ENCODE results near the gene PIM1.
"Not testable (repeated sequence)": the region's sequence is repeated elsewhere in the genome, so short reads cannot be mapped to it uniquely, and the experiment has no call there.

The PIM1 gene

DNA sequence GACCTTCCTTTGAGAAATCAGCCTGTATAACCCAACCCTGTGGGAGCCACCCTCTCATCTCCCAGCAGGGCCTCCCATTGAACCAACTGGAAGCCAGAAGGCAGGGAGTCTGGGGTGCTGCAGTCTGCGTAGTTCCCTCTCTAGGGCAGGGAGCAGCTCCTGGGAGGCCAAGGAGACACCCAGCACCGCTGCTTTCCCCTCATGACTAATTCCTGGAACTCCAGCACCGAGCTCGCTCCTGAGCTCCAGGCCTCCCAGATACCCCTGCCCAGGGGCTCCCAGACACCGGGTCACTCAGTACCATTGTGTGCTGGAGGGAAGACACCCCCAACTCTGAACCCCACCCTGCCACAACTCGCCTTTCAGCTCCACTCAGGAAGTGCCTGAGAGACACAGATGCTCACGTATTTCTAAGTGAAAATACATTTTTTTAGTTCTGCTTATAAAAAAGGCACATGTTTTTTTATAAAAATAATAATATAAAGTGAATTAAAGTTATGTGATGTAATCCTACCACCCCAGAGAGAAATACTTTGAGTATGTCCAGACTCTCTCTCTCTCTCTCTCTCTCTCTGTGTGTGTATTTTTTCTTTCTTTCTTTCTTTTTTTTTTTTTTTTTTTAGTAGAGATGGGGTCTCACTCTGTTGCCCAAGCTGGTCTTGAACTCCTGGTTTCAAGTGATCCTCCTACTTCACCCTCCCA, 17.5 kb downstream of the PIM1 start:
- H3K4me3 ChIP-seq (ENCODE audit: low read depth, low read length): no peak overlapping the region

DNA sequence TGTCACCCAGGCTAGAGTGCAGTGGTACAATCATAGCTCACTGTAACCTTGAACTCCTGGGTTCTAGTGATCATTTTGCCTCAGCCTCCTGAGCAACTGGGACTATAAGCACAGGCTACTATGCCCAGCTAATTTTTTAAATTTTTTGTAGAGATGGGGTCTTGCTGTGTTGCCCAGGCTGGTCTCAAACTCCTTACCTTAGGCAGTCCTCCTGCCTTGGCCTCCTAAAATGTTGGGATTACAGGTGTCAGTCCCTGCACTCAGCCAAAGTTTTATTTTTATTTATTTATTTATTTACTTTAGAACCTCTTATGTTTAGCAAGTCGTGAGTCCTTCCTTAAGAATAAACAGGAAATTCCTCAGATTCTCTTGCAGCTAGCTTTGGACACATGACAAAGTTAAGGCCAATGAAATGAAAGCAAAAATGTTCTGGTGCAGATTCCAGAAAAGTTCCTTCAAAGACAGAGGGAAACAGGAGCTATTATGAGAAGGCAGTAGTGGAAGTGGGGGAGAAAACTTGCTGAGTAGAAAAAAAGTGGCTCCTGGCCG, 19.1 kb downstream of the PIM1 start:
- H3K4me3 ChIP-seq (ENCODE audit: low read depth, low read length): no peak overlapping the region

DNA sequence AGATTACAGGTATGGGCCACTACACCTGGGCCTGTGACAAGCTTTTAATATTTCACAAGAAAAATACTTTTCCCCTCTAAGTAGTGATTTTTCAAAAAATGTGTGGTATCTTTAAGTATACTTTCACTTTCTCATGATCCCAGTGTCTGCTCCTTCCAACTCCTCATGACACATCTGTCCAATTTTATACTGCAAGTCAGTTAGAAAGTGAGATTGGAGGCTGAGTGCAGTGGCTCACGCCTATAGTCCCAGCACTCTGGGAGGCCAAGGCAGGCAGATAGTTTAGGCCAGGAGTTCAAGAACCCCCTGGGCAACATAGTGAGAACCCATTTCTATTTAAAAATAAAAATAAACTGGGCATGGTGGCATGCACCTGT, 20.2 kb downstream of the PIM1 start:
- no peak overlapping the region for H3K4me3 ChIP-seq (ENCODE audit: low read depth, low read length)

DNA sequence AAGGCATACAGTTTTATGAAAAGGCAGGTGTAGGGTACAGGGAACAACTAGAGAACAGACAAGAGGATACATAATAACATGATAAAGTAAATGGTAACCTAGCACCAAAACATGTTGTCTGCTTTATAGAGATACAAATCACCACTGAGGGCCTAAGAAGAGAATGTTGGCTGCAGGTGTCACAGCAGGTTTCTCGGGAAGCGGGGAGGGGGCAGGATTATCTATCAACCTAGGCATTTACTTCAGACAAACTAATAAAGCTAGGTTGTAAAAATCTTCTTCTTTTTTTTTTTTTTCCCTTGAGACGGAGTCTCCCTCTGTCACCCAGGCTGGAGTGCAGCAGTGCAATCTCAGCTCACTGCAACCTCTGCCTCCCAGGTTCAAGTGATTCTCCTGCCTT, 22.7 kb downstream of the PIM1 start:
- H3K4me3 ChIP-seq (ENCODE audit: low read depth, low read length): no peak overlapping the region

DNA sequence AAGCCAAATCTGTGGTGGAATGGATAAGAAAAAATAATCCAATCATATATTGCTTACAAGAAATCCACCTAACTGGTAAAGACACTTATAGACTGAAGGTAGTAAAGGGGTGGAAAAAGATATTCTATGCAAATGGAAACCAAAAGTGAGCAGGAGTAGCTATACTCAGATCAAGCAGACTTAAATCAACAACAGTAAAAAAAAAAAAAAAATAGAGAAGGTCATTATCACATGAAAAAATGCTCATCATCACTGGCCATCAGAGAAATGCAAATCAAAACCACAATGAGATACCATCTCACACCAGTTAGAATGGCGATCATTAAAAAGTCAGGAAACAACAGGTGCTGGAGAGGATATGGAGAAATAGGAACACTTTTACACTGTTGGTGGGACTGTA, 24.9 kb downstream of the PIM1 start:
- not testable (repeated sequence) for H3K4me3 ChIP-seq (ENCODE audit: low read depth, low read length)

DNA sequence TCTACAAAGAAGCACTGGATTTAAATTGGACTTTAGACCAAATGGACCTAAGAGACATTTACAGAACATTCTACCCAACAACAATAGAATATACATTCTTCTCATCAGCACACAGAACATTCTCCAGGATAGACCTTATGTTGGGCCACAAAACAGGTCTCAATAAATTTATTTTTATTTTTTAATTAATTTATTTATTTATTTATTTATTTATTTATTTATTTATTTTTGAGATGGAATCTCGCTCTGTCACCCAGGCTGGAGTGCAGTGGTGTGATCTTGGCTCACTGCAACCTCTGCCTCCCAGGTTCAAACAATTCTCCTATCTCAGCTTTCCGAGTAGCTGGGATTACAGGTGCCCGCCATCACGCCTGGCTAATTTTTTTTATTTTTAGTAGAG, 26.5 kb downstream of the PIM1 start:
- H3K4me3 ChIP-seq (ENCODE audit: low read depth, low read length): not testable (repeated sequence)

DNA sequence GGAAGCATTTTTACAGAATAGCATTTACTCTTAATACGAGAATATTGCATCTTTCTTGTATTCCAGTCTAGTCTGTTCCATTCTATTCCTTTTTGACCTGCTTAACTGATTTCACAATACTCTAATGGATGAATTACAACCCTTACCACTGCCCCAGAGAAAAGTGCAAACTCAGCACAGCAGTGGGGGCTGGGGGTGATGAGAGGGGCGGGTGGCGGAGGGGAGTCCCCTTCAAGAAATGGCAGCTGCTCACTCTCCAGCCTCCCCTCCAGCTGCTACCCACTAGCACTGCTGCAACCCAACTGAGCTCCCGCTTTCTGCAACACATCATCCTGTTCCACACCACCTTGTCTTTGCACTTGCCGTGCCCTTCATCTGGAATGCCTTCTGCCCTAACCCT, 30.1 kb downstream of the PIM1 start:
- no peak overlapping the region for H3K4me3 ChIP-seq (ENCODE audit: low read depth, low read length)

DNA sequence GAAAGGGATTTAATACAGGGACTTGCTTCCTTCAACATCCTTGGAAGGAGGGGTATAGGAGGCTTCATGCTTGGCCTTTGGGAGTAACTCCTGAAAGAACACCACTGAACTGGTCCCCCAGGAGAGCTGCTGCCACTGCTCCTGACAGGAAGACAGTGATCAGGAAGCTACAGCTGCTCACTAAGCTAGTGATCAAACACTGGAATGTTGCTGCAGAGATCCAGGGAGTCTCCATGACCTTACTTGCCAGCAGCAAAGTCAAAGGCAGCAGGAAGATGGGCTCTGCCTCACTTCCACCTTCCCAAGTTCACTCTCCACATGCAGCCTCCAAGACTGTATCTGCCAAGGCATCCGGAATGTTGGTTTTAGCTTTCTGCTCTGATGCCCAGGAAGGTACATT, 31.8 kb downstream of the PIM1 start:
- H3K4me3 ChIP-seq (ENCODE audit: low read depth, low read length): no peak overlapping the region

DNA sequence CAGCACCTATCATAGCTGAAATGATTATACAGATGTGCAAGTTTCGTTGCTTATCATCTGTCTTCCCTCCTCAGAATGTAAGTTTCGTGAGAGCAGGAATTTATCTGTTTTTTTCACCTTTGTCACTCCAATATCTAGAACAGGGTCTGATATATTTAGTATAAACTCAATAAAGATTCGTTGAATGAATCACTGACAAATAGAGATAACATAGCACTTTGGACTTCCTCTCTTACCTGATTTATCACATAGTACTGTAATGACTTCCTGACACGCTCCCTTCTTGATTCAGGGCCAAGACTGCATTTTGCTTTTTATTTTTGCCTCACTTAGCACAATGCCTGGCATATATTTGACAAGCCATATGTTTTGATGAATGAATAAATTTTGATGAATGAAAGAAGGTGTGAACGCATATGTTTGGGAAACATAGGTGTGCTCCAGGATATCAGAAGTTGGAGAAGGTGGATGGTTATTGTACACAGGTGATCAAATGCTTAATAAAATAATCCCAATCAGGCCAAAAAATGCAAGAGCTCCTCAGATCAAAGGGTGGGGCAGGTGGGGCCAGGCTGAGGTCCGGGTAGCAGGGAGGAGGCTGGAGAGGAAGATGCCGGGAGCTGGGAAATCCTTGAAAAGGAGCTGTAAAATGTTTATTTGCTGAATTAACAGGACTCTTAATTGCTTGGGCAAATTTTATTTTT, 33.0 kb downstream of the PIM1 start:
- H3K4me3 ChIP-seq (ENCODE audit: low read depth, low read length): no peak overlapping the region

DNA sequence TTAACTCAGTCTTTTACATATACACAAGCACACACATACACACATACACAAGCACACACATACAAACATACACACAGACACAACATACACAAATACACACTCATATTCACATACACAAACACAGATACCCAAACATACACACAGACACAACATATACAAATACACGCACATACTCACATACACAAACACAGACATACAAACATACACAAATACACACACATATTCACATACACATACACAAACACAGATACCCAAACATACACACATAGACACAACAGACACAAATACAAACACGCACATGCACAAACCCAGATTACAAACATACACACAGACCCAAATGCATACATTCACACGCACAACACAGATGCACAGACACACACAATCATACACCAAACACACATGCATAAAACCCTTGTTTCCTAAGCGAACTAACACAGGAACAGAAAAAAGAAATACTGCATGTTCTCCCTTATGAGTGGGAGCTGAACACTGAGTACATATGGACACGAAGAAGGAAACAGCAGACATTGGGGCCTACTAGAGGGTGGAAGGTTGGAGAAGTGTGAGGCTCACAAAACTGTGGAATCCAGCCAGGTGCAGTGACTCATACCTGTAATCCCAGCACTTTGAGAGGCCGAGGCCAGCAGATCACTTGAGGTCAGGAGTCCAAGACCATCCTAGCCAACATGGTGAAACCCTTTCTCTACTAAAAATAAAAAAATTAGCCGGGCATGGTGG, 34.2 kb downstream of the PIM1 start:
- H3K4me3 ChIP-seq (ENCODE audit: low read depth, low read length): no peak overlapping the region

DNA sequence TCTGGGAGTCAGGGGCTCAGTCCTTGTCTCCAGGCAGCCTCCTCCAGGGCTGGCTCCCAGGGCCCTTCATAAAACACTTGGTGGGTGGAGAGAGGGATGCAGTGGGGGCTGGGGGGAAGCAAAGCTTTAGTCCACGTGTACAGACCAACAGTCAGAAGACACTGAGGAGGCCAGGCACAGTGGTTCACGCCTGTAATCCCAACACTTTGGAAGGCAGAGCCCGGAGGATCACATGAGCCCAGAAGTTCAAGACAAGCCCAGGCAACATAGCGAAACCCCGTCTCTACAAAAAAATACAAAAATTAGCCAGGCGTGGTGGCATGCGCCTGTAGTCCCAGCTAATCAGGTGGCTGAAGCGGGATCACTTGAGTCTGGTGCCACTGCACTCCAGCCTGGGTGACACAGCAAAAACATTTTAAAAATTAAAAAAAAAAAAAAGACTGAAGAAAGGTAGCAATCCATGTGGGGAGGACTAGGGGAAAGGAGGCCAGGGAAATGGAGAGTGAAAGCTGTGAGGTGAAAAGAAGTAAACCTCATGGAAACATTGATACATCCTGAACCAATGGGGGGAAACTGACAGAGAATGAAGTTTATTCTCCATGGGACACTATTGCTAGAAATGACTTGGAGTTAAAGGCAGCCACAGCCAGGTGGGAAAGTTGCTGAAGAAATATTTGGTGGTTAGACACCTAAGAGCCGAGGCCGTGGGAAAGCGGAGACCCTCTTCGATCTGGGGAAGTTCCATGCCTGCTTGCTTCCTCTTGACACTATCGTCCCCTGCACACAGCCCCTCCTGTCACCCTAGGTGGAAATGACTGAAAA, 35.4 kb downstream of the PIM1 start:
- no peak overlapping the region for H3K4me3 ChIP-seq (ENCODE audit: low read depth, low read length)

DNA sequence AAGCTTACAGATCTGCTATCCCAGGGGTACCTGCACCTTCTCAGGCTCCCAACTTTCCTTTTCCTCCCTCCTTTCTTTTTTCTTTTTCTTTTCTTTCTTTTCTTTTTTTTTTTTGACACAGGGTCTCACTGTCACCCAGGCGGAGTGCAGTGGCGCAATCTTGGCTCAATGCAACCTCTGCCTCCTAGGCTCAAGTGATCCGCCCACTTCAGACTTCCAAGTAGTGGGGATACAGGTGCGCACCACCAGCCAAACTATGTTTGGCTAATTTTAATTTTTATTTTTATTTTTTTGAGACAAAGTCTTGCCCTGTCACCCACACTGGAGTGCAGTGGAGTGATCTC, 36.0 kb downstream of the PIM1 start:
- no peak overlapping the region for H3K4me3 ChIP-seq (ENCODE audit: low read depth, low read length)

DNA sequence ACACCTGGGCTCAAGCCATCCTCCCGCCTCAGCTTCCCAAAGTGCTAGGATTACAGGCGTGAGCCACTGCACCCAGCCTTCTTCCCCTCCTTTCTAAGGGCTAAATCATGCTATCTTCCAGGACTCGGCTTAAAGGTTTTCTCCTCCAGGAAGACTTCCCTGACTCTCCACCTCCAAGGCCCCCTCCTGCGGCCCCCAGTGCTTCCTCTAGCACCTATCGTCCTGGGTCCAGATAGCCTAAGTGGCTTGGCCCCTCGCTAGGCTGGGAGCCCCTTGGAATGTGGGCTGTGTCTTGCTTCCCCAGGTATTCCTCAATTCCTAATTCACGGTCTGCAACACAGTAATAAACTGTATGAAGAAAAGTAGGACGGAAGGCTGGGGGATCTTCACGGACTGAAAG, 36.7 kb downstream of the PIM1 start:
- H3K4me3 ChIP-seq (ENCODE audit: low read depth, low read length): no peak overlapping the region

DNA sequence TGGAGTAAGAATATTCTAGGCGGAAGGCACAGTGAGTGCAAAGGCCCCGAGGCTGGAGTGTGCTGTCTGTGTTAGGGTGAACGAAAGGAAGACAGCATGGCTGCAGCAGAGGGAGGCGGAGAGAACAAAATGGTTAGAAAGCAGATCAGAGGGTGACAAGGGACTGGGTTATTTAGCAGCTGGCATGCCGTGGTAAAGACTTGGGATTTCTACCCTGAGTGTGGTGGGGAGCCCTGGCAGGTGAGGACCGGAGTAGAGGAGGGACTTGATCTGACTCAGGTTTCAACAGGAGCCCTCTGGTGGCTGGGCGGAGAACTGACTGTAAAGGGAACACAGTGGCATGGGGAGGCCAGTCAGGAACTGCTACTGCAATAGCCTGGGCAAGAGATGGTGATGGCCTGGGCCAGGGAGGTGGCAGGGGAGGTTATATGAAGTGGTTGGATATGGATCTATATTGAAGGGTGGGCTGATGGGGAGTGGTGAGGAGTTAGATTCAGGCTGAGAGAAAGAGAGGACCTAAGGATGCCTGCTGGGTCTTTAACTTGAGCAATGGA, 38.0 kb downstream of the PIM1 start:
- H3K4me3 ChIP-seq (ENCODE audit: low read depth, low read length): no peak overlapping the region

DNA sequence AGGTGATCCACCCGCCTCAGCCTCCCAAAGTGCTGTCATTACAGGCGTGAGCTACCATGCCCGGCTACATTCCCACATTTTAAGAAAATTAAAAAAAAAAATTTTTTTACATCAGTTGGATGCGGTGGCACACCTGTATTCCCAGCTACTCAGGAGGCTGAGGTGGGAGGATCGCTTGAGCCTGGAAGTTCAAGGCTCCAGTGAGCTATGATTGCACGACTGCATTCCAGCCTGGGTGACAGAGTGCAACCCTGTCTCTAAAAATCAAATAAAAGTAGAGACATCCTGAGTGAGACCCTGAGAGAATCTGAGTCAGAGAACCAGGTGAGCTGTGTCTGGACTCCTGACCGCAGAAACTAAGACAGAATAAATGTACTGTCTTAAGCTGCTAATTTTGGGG, 38.8 kb downstream of the PIM1 start:
- H3K4me3 ChIP-seq (ENCODE audit: low read depth, low read length): no peak overlapping the region

DNA sequence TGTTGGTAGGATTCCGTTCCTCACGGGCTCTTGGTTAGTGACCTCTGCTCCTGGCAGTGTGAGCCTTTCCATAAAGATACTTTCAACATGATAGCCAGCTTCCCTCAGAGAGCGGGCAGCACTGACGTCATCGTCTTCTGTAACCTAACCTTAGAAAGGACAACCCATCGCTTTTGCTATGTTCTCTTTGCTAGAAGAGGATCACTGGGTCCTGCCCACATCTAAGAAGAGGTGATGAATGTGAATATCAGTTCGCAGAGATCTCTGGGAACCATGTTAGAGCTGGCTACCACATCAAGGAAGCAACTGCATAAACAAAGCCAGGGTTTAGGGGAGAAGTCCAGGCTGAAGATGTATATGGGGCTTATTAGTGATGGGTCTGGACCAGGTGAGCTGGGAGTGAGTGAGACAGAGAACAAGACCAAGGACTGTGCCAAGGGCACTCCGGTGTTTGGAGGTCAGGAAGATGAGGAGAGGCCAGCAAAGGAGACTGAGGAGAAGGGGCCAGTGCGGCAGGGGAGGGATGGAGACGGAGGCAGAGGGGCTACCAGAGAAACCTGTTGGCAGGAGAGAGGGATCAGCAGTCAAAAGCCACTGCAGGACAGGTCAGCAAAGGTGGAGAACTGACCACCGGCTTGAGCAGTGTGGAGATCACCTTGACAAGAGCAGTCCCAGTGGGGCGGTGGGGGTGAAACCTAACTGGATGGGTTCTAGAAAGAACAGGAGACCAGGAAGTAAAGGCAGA, 39.7 kb downstream of the PIM1 start:
- no peak overlapping the region for H3K4me3 ChIP-seq (ENCODE audit: low read depth, low read length)

DNA sequence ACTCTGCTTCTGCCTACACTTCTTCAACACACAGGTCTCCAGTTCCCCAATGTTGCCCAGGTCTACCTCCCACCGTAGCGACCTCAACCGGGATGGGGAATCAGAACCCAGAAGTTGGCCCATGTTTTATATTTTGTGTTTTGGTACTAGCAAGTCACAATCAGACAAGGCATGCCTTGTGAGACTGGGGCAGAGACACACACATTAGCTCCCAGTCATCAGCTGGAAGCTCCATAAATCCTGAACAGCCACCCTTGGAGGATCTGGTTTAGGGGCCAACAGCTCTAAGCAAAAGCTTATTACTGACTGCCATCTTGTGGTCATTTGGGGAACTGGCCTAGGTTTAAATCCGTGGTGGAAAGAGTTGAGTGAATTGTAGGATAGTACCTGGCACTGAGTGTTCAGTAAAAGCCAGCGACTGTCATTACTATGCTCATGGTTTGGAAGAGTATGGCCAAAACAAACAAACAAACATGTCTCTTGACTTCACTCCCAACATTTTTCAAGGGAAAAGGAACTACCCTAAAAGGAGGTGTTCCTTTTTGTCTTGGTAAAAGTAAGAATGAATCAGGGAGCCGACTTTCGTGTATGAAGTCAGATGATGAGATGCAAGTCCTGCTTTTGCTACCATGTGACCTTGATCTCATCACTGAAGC, 40.5 kb downstream of the PIM1 start:
- H3K4me3 ChIP-seq (ENCODE audit: low read depth, low read length): no peak overlapping the region

DNA sequence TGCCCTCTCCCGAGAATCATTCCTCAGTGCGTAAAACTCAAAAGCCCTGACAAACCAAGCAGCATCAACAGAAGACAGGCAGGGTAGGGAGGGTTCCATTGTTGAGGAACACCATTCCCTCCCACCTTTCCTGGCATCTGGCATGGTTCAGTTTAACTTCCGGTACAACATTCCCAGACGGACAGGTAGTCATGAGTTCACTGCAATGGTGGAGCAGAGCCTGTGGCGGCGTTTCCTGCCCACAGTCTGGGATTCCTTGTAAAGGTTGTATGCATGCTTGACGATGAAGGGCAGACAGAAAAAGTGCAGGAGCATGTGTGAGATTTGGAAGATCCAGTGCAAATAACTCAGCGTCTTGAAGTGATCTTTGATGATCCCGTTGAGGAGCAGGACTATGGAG, 42.3 kb downstream of the PIM1 start:
- H3K4me3 ChIP-seq (ENCODE audit: low read depth, low read length): no peak overlapping the region

DNA sequence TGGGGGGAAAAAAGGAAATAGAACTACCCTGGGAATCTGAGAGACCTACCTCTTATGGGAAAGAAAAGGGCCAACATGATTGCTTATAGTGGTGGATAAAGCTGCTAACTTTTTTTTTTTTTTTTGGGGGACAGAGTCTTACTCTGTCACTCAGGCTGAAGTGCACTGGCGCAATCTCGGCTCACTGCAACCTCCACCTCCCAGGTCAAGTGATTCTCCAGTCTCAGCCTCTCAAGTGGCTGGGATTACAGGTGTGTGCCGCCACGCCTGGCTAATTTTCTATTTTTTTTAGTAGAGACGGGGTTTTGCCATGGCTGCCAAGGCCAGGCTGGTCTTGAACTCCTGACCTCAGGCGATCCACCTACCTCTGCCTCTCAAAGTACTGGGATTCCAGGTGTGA, 48.1 kb downstream of the PIM1 start:
- no peak overlapping the region for H3K4me3 ChIP-seq (ENCODE audit: low read depth, low read length)

DNA sequence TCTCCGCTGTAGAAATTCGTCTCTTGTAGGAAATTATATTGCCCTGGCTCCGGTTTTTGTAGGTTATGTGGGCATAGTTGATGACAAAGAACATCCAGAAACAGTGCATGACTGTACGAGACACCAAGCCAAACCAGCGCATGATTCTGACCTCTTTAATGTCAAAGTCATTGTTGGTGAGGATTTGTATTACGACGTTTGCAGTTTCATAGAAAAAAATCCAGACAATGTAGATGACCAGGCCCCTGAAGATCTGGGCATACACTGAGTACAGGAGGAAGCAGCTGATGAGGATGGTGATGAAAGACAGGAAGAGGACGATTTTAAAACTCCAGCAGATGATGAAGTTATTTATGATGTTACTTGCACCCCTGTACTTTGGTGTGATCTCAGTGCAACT, 48.6 kb downstream of the PIM1 start:
- H3K4me3 ChIP-seq (ENCODE audit: low read depth, low read length): no peak overlapping the region
